ENCODE results near the gene PAPSS2. TPM values are rescaled to one million over a fixed set of nuclear protein-coding genes. Genes with fewer than 3 reads are reported as not detected.

PAPSS2 gene
- total RNA-seq, 1 experiment from 2014 or later = 24.5 TPM

GRCh38 chr10:87626422-87626892 lies 33.2 kb upstream of the PAPSS2 start:
- H3K27me3 ChIP-seq (ENCODE audit: insufficient read depth, low read length) = no peaks in the 10 kb centered on the region
- H3K9ac ChIP-seq (ENCODE audit: extremely low read depth, insufficient read length, low read length) = no peak overlapping the region
- no peak overlapping the region for H3K56ac ChIP-seq (ENCODE audit: insufficient read length, low read depth, low read length)
- H2BK12ac ChIP-seq (ENCODE audit: insufficient read length, low read depth, low read length) = peak overlapping the region; percentile 6
- no peaks in the 10 kb centered on the region for H3K79me2 ChIP-seq (ENCODE audit: insufficient read depth, low read length)
- peak overlapping the region; percentile 2 for H4K5ac ChIP-seq (ENCODE audit: insufficient read length, low read depth, low read length)
- peaks cover 54 to 60% of the 10 kb centered on the region in 2 experiments for H3K4me1 Mint-ChIP-seq
- no peak overlapping the region for H4K91ac ChIP-seq (ENCODE audit: insufficient read length, low read depth, low read length)
- WGBS (ENCODE audit: extremely low coverage, insufficient read length, low lambda C conversion rate) = no CpG with 5 or more reads among the region's 1 CpG
- no peaks in the 10 kb centered on the region for H3K9me3 ChIP-seq (ENCODE audit: control insufficient read depth, low read depth, low read length)
- H4K20me1 ChIP-seq (ENCODE audit: control insufficient read depth, insufficient read depth, insufficient read length) = no peaks in the 10 kb centered on the region
- peak; percentile 67 for DNase-seq
- H3K27ac Mint-ChIP-seq = peak overlapping the region; percentile 95 to 99 (median 98)
- no peak for TF ChIP-seq CTCF (conservative IDR thresholded peaks at IDR 0.05)
- H3K27me3 Mint-ChIP-seq (ENCODE audit: low read depth) = no peaks in the 10 kb centered on the region
- no peak overlapping the region for H2AFZ ChIP-seq (ENCODE audit: low read length)
- no peak overlapping the region for H3K4ac ChIP-seq (ENCODE audit: low read depth, low read length)
- H3K23me2 ChIP-seq (ENCODE audit: insufficient read length, low read depth, low read length, poor library complexity, severe bottlenecking) = no peaks in the 10 kb centered on the region
- 0 out of 5 replicates have a peak overlapping the region, but pooled peaks of 1 of the 2 experiments have one; percentile 11 for H3K4me3 Mint-ChIP-seq
- peaks cover 0 to 4% of the 10 kb centered on the region in 2 experiments; a peak in 3 of 5 replicates for H3K9me3 Mint-ChIP-seq
- H2BK120ac ChIP-seq (ENCODE audit: low read depth, low read length, poor library complexity, severe bottlenecking) = no peak overlapping the region
- no peak overlapping the region for H2BK20ac ChIP-seq (ENCODE audit: low read depth, low read length, poor library complexity, severe bottlenecking)
- H2BK5ac ChIP-seq (ENCODE audit: insufficient read length, low read length) = no peak overlapping the region
- no peak overlapping the region for H3K23ac ChIP-seq (ENCODE audit: insufficient read length, low read depth, low read length)
- peak overlapping the region; percentile 16 for H3K27ac ChIP-seq (ENCODE audit: insufficient read length, low read depth, low read length)
- H3T11ph ChIP-seq (ENCODE audit: low read length) = no peak overlapping the region
- H2BK15ac ChIP-seq (ENCODE audit: low read depth, low read length) = no peak overlapping the region
- H3K14ac ChIP-seq (ENCODE audit: insufficient read depth, low read length) = no peak overlapping the region
- peaks cover 9% of the 10 kb centered on the region for H3K4me1 ChIP-seq (ENCODE audit: insufficient read depth, low read length)
- 0 out of 7 replicates have a peak, but pooled peaks cover 0 to 4% (median 0%) of the 10 kb centered on the region in 3 experiments for H3K36me3 Mint-ChIP-seq (ENCODE audit: insufficient read depth in 1 of 3, low read depth in 3 of 3)
- H3K18ac ChIP-seq (ENCODE audit: insufficient read length, low read depth, low read length) = no peak overlapping the region
- H3K79me1 ChIP-seq (ENCODE audit: insufficient read depth, low read depth, low read length, poor library complexity, severe bottlenecking) = no peaks in the 10 kb centered on the region
- H3K4me2 ChIP-seq (ENCODE audit: insufficient read depth, insufficient read length, low read length) = no peak overlapping the region
- H2AK5ac ChIP-seq (ENCODE audit: insufficient read length, low read length) = no peak overlapping the region
- H4K8ac ChIP-seq (replicated peaks; ENCODE audit: insufficient read length, low read depth, low read length) = no peak overlapping the region

Data from H9 (cell line).